IMR-90 (cell line): ENCODE data around the gene FOXC2. TPM values are rescaled to one million over a fixed set of nuclear protein-coding genes. Genes with fewer than 3 reads are reported as not detected.
A peak's percentile ranks its signal among the peaks of the same experiment; 100 is the strongest.

Source experiments
- ATAC-seq: fragments of 200-7000 bp; cut with Tn5 transposase; 2 replicates; pipeline ENCODE4 v1.9.1; 2020; ENCODE audit warnings: low read depth, mild to moderate bottlenecking, moderate library complexity
- BruUV-seq: library from RNA; stranded (reverse); fragments of 400-500 nt; replicated peaks from 2 replicates; lab custom pipeline; 2021; lab: Mats Ljungman, UMichigan
- CTCF ChIA-PET: fragments of 300-600 bp; formaldehyde crosslinking; extraction: SDS; loops from one replicate; lab custom pipeline; 2021; ENCODE audit warnings: antibody characterized with exemption; lab: Yijun Ruan, JAX
- POLR2A ChIA-PET: fragments of 300-600 bp; sonication (Branson Sonifier 250); formaldehyde crosslinking; loops from one replicate; lab custom pipeline; 2022; ENCODE audit warnings: antibody characterized with exemption; ENCODE audit not compliant: unreplicated experiment; lab: Charles Lee
- DNase-seq: peaks from one replicate; pipeline ENCODE4 v3.0.0; 2013
- H2AFZ ChIP-seq: replicated peaks from 2 replicates; pipeline ENCODE3; 2013; ENCODE audit warnings: low read length, mild to moderate bottlenecking; ENCODE audit not compliant: poor library complexity
- H2AK5ac ChIP-seq: 2 replicates; pipeline ENCODE4 v1.6.1; 2013; ENCODE audit warnings: low read depth, low read length, inconsistent platforms
- H2AK9ac ChIP-seq: replicated peaks from 2 replicates; pipeline ENCODE3; 2013; ENCODE audit warnings: mild to moderate bottlenecking, low read depth, low read length, moderate library complexity; ENCODE audit not compliant: poor library complexity
- H2BK120ac ChIP-seq: 2 replicates; pipeline ENCODE4 v1.6.1; 2013; ENCODE audit warnings: low read depth, low read length, inconsistent platforms
- H2BK15ac ChIP-seq: 3 replicates; pipeline ENCODE4 v1.6.1; 2013; ENCODE audit warnings: low read depth, low read length, inconsistent platforms
- H2BK20ac ChIP-seq: 2 replicates; pipeline ENCODE4 v1.6.1; 2013; ENCODE audit warnings: low read depth, mild to moderate bottlenecking, inconsistent platforms, low read length, moderate library complexity
- H2BK5ac ChIP-seq: 2 replicates; pipeline ENCODE4 v1.6.1; 2013; ENCODE audit warnings: mild to moderate bottlenecking, low read depth, low read length, inconsistent platforms; ENCODE audit not compliant: poor library complexity, severe bottlenecking
- H3K14ac ChIP-seq: replicated peaks from 2 replicates; pipeline ENCODE4 v1.6.1; 2013; ENCODE audit warnings: low read depth, low read length, inconsistent platforms
- H3K18ac ChIP-seq: 2 replicates; pipeline ENCODE4 v1.6.1; 2013; ENCODE audit warnings: low read depth, low read length, control low read depth
- H3K23ac ChIP-seq: 2 replicates; pipeline ENCODE4 v1.6.1; 2013; ENCODE audit warnings: low read depth, low read length, inconsistent platforms
- H3K27ac ChIP-seq: 2 replicates; pipeline ENCODE4 v1.5.1; 2013; ENCODE audit warnings: mild to moderate bottlenecking, control low read depth, low read length; ENCODE audit not compliant: insufficient read depth
- H3K27me3 ChIP-seq: 2 replicates; pipeline ENCODE4 v1.6.1; 2013; ENCODE audit warnings: low read length; ENCODE audit not compliant: control insufficient read depth, insufficient read depth
- H3K36me3 ChIP-seq: 2 replicates; pipeline ENCODE4 v1.6.1; 2013; ENCODE audit warnings: low read length, mixed read lengths; ENCODE audit not compliant: control insufficient read depth, insufficient read depth
- H3K4ac ChIP-seq: 2 replicates; pipeline ENCODE4 v1.6.1; 2013; ENCODE audit warnings: low read depth, low read length, inconsistent platforms
- H3K4me1 ChIP-seq: 2 replicates; pipeline ENCODE4 v1.6.1; 2013; ENCODE audit warnings: low read length, mixed read lengths; ENCODE audit not compliant: control insufficient read depth, insufficient read depth
- H3K4me2 ChIP-seq: 2 replicates; pipeline ENCODE4 v1.6.1; 2013; ENCODE audit warnings: low read depth, mild to moderate bottlenecking, control low read depth, low read length, moderate library complexity
- H3K4me3 ChIP-seq: 2 replicates; pipeline ENCODE4 v1.5.1; 2013; ENCODE audit warnings: low read depth, mild to moderate bottlenecking, control low read depth, low read length, moderate library complexity; ENCODE audit not compliant: insufficient read depth
- H3K56ac ChIP-seq: 2 replicates; pipeline ENCODE4 v1.6.1; 2013; ENCODE audit warnings: low read length, inconsistent platforms; ENCODE audit not compliant: insufficient read depth; ENCODE audit errors: extremely low read depth
- H3K79me1 ChIP-seq, 2 experiments: 2 replicates each; pipeline ENCODE4 v1.6.1; 2013; ENCODE audit warnings: low read length in 2 of 2, inconsistent platforms in 1 of 2, low read depth in 1 of 2
- H3K9ac ChIP-seq: 2 replicates; pipeline ENCODE4 v1.6.1; 2013; ENCODE audit warnings: low read depth, low read length, control low read depth
- H3K9me1 ChIP-seq: 2 replicates; pipeline ENCODE4 v1.6.1; 2013; ENCODE audit warnings: low read length, inconsistent platforms; ENCODE audit not compliant: insufficient read depth
- H3K9me3 ChIP-seq: 2 replicates; pipeline ENCODE4 v1.6.1; 2013; ENCODE audit warnings: low read length; ENCODE audit not compliant: control insufficient read depth, insufficient read depth
- H4K20me1 ChIP-seq: 2 replicates; pipeline ENCODE4 v1.6.1; 2013; ENCODE audit warnings: low read length, inconsistent platforms; ENCODE audit not compliant: insufficient read depth
- H4K5ac ChIP-seq: 2 replicates; pipeline ENCODE4 v1.6.1; 2013; ENCODE audit warnings: mild to moderate bottlenecking, low read depth, low read length, control low read depth
- H4K8ac ChIP-seq, 2 experiments: 2 replicates each; pipeline ENCODE4 v1.6.1; 2013; ENCODE audit warnings: low read depth in 2 of 2, low read length in 2 of 2, control low read depth in 1 of 2, inconsistent platforms in 1 of 2
- H4K91ac ChIP-seq: 2 replicates; pipeline ENCODE4 v1.6.1; 2013; ENCODE audit warnings: low read depth, low read length, inconsistent platforms; ENCODE audit not compliant: insufficient read depth
- BHLHE40 ChIP-seq: fragments of 150-350 bp; IDR thresholded peaks from 2 replicates; pipeline ENCODE4 v1.6.1; 2016; ENCODE audit warnings: mild to moderate bottlenecking, low read depth, low read length
- POLR2A ChIP-seq: IDR thresholded peaks from 2 replicates; pipeline ENCODE4 v1.6.1; 2012; ENCODE audit warnings: mild to moderate bottlenecking, low read depth, low read length
- WGBS, 2 experiments: methylation state at CpG; one replicate each; pipeline versions ENCODE4 v1.1.5 to v1.1.7; 2013; ENCODE audit warnings: missing lambda C conversion rate in 2 of 2; ENCODE audit not compliant: insufficient read length in 1 of 2; ENCODE audit errors: extremely low coverage in 2 of 2; 5-methylcytosine and 5-hydroxymethylcytosine counted together
- dilution Hi-C: fragments of 300-500 bp; cut with HindIII; formaldehyde crosslinking; loops from one replicate; pipeline ENCODE4 v1.14.3; 2018; ENCODE audit warnings: low sequenced_read_pairs; ENCODE audit not compliant: unreplicated experiment
- in situ Hi-C: fragments of 300-500 bp; cut with MboI; formaldehyde crosslinking; loops from 3 replicates; pipeline ENCODE4 v1.14.3; 2019; ENCODE audit warnings: low sequenced_read_pairs, inconsistent platforms, mixed read lengths
- intact Hi-C: fragments of 100-400 bp; cut with micrococcal nuclease; formaldehyde crosslinking; loops from 2 replicates; pipeline ENCODE4 v1.10.0; 2022
- polyA plus RNA-seq, 3 experiments: library from polyadenylated mRNA; depleted of rRNA; stranded (reverse); fragments of >200 nt; gene quantifications; 2 replicates each; pipeline ENCODE4 v1.2.3, GENCODE V29; 2012; ENCODE audit warnings: low replicate concordance in 1 of 3
- total RNA-seq: library from RNA; depleted of rRNA; stranded (reverse); fragments of >200 nt; gene quantifications from 2 replicates; pipeline ENCODE4 v1.2.3, GENCODE V29; 2012

The FOXC2 gene
- total and polyA plus RNA-seq, 2 of the 4 experiments (the other 2 are of a cell fraction): 0.90 to 6.4 TPM

GRCh38 chr16:86584071-86584685 is 17.5 kb downstream of the FOXC2 start:
- ATAC-seq (no peak), DNase-seq (no peak)
- Histone ChIP-seq H2AK5ac (peak overlapping the region; percentile 86), H3K36me3 (peaks cover 3% of the 10 kb centered on the region; the same call in 1 of the 2 replicates), H3K18ac (no peak overlapping the region), H3K27me3 (no peaks in the 10 kb centered on the region), H2AFZ (no peak overlapping the region), H2BK15ac (peak overlapping the region; percentile 35; the same call in 1 of the 3 replicates), H4K20me1 (peaks cover 3% of the 10 kb centered on the region; the same call in 1 of the 2 replicates), H4K5ac (no peak overlapping the region), H2BK20ac (peak overlapping the region; percentile 35; the same call in 1 of the 2 replicates), H3K23ac (peak overlapping the region; percentile 48), H3K9ac (no peak overlapping the region), H3K4me2 (no peak overlapping the region), H3K9me1 (peaks cover 35% of the 10 kb centered on the region), H4K8ac (peak overlapping the region; percentile 12 to 58; a peak in 3 of 4 replicates), H3K79me1 (peaks cover 31 to 53% of the 10 kb centered on the region in 2 experiments), H3K9me3 (no peaks in the 10 kb centered on the region), H3K4ac (peak overlapping the region; percentile 77), H2AK9ac (peak overlapping the region; percentile 59), H3K27ac (no peak overlapping the region), H3K56ac (no peak overlapping the region), H2BK120ac (peak overlapping the region; percentile 47), H3K14ac (peak overlapping the region; percentile 72), H3K4me1 (peaks cover 31% of the 10 kb centered on the region), H2BK5ac (peak overlapping the region; percentile 96), H3K4me3 (no peak overlapping the region), H4K91ac (peak overlapping the region; percentile 64)
- in situ Hi-C loops (loop anchor here (10.0 kb wide), 1 partner anchor 171 kb away; no protein-coding TSS in a partner anchor), dilution Hi-C loops (no loop called here), intact Hi-C loops (no loop called here)
- ChIA-PET CTCF (no interaction called here), POLR2A (no interaction called here)
- TF ChIP-seq POLR2A (0 out of 2 replicates have a peak, but pooled peaks have one; percentile 11), BHLHE40 (no peak)
- no TSS peak for BruUV-seq
- WGBS, 2 experiments: 82% methylated on average over 3 of the region's 6 CpGs; no CpG with 5 or more reads in 1 of the 2 experiments
